GM12878 (cell line): Measurements from ENCODE around the gene KRTAP4-6. TPM values are rescaled to one million over a fixed set of nuclear protein-coding genes. Genes with fewer than 3 reads are reported as not detected.
"Not testable (repeated sequence)": the region's sequence is repeated elsewhere in the genome, so short reads cannot be mapped to it uniquely, and the experiment has no call there.

Experiments used
- ATAC-seq: fragments of 200-7000 bp; cut with Tn5 transposase; 3 replicates; pipeline ENCODE4 v1.9.1; 2020; ENCODE audit warnings: mild to moderate bottlenecking, moderate library complexity
- BruUV-seq: library from RNA; stranded (reverse); fragments of 400-500 nt; replicated peaks from 2 replicates; lab custom pipeline; 2021; lab: Mats Ljungman, UMichigan
- CTCF ChIA-PET: fragments of 300-600 bp; sonication (Branson Sonifier 250); formaldehyde crosslinking; extraction: SDS; loops from one replicate; lab custom pipeline; 2021; ENCODE audit warnings: inconsistent platforms; lab: Yijun Ruan, JAX
- POLR2A ChIA-PET: fragments of 350-600 bp; formaldehyde crosslinking; extraction: SDS; loops from one replicate; lab custom pipeline; 2021; ENCODE audit warnings: inconsistent platforms; lab: Charles Lee
- RAD21 ChIA-PET: fragments of 300-600 bp; sonication (Branson Sonifier 250); formaldehyde crosslinking; loops from one replicate; lab custom pipeline; 2023; ENCODE audit warnings: antibody characterized with exemption; ENCODE audit not compliant: unreplicated experiment; lab: Charles Lee
- SMC1A ChIA-PET: fragments of 300-600 bp; sonication (Branson Sonifier 250); formaldehyde crosslinking; loops from one replicate; lab custom pipeline; 2023; ENCODE audit not compliant: unreplicated experiment, uncharacterized antibody; lab: Charles Lee
- DNase-seq: peaks from one replicate; pipeline ENCODE4 v3.0.0-alpha.2; 2011; ENCODE audit warnings: low read depth, low spot score
- FAIRE-seq: peaks from 3 replicates; lab custom pipeline; 2011; peaks lifted over from hg19 to GRCh38; lab: Jason Lieb, UNC
- H2AFZ ChIP-seq: 2 replicates; pipeline ENCODE4 v1.6.0; 2011; ENCODE audit warnings: low read depth, low read length, control low read depth; ENCODE audit not compliant: control insufficient read depth
- H3K27ac ChIP-seq: 2 replicates; pipeline ENCODE4 v1.5.1; 2011; ENCODE audit warnings: control low read depth; ENCODE audit not compliant: control insufficient read depth, insufficient read depth
- H3K27me3 ChIP-seq, 2 experiments: replicated peaks in 1 of 2; 2 replicates each; pipeline versions ENCODE4 v1.6.0 to v1.6.1; 2011; ENCODE audit warnings: low read length in 1 of 2; ENCODE audit not compliant: control insufficient read depth in 2 of 2, insufficient read depth in 2 of 2
- H3K36me3 ChIP-seq, 2 experiments: 2 replicates each; pipeline ENCODE4 v1.5.1; 2011; ENCODE audit warnings: low read length in 1 of 2; ENCODE audit not compliant: control insufficient read depth in 2 of 2, insufficient read depth in 2 of 2
- H3K4me1 ChIP-seq: 2 replicates; pipeline ENCODE4 v1.6.1; 2011; ENCODE audit warnings: mild to moderate bottlenecking, low read length, moderate library complexity, mixed read lengths; ENCODE audit not compliant: control insufficient read depth, insufficient read depth
- H3K4me2 ChIP-seq: 2 replicates; pipeline ENCODE4 v1.6.0; 2011; ENCODE audit warnings: control low read depth; ENCODE audit not compliant: control insufficient read depth, insufficient read depth
- H3K4me3 ChIP-seq: fragments of 200-600 bp; sonication (generic); 2 replicates; pipeline ENCODE4 v1.5.1; 2016
- H3K79me2 ChIP-seq: 2 replicates; pipeline ENCODE4 v1.6.0; 2011; ENCODE audit warnings: low read length; ENCODE audit not compliant: control insufficient read depth, insufficient read depth
- H3K9ac ChIP-seq: 2 replicates; pipeline ENCODE4 v1.8.0; 2011; ENCODE audit warnings: low read length, control low read depth, mixed read lengths; ENCODE audit not compliant: control insufficient read depth, insufficient read depth
- H3K9me3 ChIP-seq: replicated peaks from 3 replicates; pipeline ENCODE4 v1.5.1; 2011; ENCODE audit warnings: mild to moderate bottlenecking, low read length; ENCODE audit not compliant: control insufficient read depth, insufficient read depth
- H4K20me1 ChIP-seq: 2 replicates; pipeline ENCODE4 v1.6.0; 2011; ENCODE audit not compliant: control insufficient read depth, insufficient read depth
- ATF3 ChIP-seq: IDR thresholded peaks from 2 replicates; pipeline ENCODE4 v1.6.1; 2011; ENCODE audit warnings: low read depth, mild to moderate bottlenecking, low read length, moderate library complexity, borderline replicate concordance; ENCODE audit errors: extremely low read depth
- BCL3 ChIP-seq: IDR thresholded peaks from 2 replicates; pipeline ENCODE4 v1.6.1; 2011; ENCODE audit warnings: borderline replicate concordance, low read depth, mild to moderate bottlenecking, moderate library complexity, low read length; ENCODE audit not compliant: insufficient read depth, poor library complexity, severe bottlenecking
- CHD4 ChIP-seq: fragments of 200-600 bp; sonication (generic); IDR thresholded peaks from 2 replicates; pipeline ENCODE4 v1.6.1; 2016; ENCODE audit warnings: mild to moderate bottlenecking
- EED ChIP-seq: sonication (generic); IDR thresholded peaks from 2 replicates; pipeline ENCODE4 v1.6.1; 2016; ENCODE audit warnings: antibody characterized with exemption, low read depth
- EGR1 ChIP-seq, 2 experiments: IDR thresholded peaks; 1 replicate in 1 of 2; 2 replicates in 1 of 2; pipeline ENCODE4 v1.6.1; 2011 to 2012; ENCODE audit warnings: low read depth in 2 of 2, low read length in 2 of 2, borderline replicate concordance in 1 of 2, mild to moderate bottlenecking in 1 of 2, moderate library complexity in 1 of 2
- IKZF1 ChIP-seq: fragments of 450-650 bp; conservative IDR thresholded peaks from 2 replicates; pipeline ENCODE4 v1.6.1; 2017; ENCODE audit warnings: antibody characterized with exemption, mild to moderate bottlenecking
- IRF4 ChIP-seq: IDR thresholded peaks from 2 replicates; pipeline ENCODE4 v1.6.1; 2011; ENCODE audit warnings: low read depth, low read length
- PKNOX1 ChIP-seq: fragments of 450-650 bp; IDR thresholded peaks from 2 replicates; pipeline ENCODE4 v1.6.1; 2016; ENCODE audit warnings: mild to moderate bottlenecking
- RBBP5 ChIP-seq: fragments of 200-600 bp; sonication (generic); conservative IDR thresholded peaks from 2 replicates; pipeline ENCODE4 v1.6.1; 2016
- RCOR1 ChIP-seq: conservative IDR thresholded peaks from 2 replicates; pipeline ENCODE4 v1.6.1; 2012; ENCODE audit warnings: low read depth, low read length, improper control_type of control experiment
- SMC3 ChIP-seq: IDR thresholded peaks from 2 replicates; pipeline ENCODE4 v1.6.1; 2011; ENCODE audit warnings: low read length, improper control_type of control experiment, borderline replicate concordance
- SRF ChIP-seq, 2 experiments: IDR thresholded peaks; 2 replicates each; pipeline ENCODE4 v1.6.1; 2011; ENCODE audit warnings: low read depth in 2 of 2, low read length in 2 of 2, mild to moderate bottlenecking in 1 of 2, moderate library complexity in 1 of 2
- ZNF217 ChIP-seq: fragments of 450-650 bp; IDR thresholded peaks from 2 replicates; pipeline ENCODE4 v1.6.1; 2017; ENCODE audit warnings: antibody characterized with exemption, mild to moderate bottlenecking
- ZNF24 ChIP-seq: fragments of 450-650 bp; IDR thresholded peaks from 2 replicates; pipeline ENCODE4 v1.6.1; 2017; ENCODE audit warnings: antibody characterized with exemption, mild to moderate bottlenecking
- WGBS: methylation state at CpG from one replicate; pipeline ENCODE4 v1.1.6; 2016; ENCODE audit warnings: low lambda C conversion rate; ENCODE audit not compliant: insufficient replicate concordance, insufficient coverage; ENCODE audit errors: missing lambda C conversion rate; 5-methylcytosine and 5-hydroxymethylcytosine counted together
- in situ Hi-C: fragments of 300-500 bp; cut with MboI; formaldehyde crosslinking; loops from 9 replicates; pipeline ENCODE4 v1.14.3; 2018; ENCODE audit warnings: mixed read lengths
- intact Hi-C: fragments of 100-400 bp; cut with micrococcal nuclease; formaldehyde crosslinking; loops from one replicate; pipeline ENCODE4 v1.14.2; 2022; ENCODE audit not compliant: unreplicated experiment
- polyA plus RNA-seq, 11 experiments: library from polyadenylated mRNA; depleted of rRNA in 4 of 11; unstranded in 6 of 11; stranded (reverse) in 5 of 11; fragments of >200 nt; fragmentation: Nextera tagmentation in 4 of 11; fragmentation: Illumina TruSeq in 1 of 11; extraction: Ambion mirVana in 4 of 11; extraction: Trizol in 1 of 11; gene quantifications; 1 replicate in 1 of 11; 2 replicates in 10 of 11; pipeline versions ENCODE4 v1.2.1 to v1.2.3, GENCODE V29; 2011 to 2016; ENCODE audit warnings: inconsistent platforms in 2 of 11, missing spikeins in 2 of 11, low read depth in 1 of 11
- total RNA-seq, 4 experiments: library from RNA; depleted of rRNA in 3 of 4; stranded (reverse); fragments of >200 nt in 3 of 4; fragmentation: Illumina TruSeq in 1 of 4; extraction: Trizol in 1 of 4; gene quantifications; 2 replicates each; pipeline versions ENCODE4 v1.2.1 to v1.2.3, GENCODE V29; 2013 to 2021

Gene KRTAP4-6
- total and polyA plus RNA-seq, 10 of the 15 experiments (the other 5 are each of a cell fraction or from before 2014, with no cell fraction given), result not detected

GRCh38 chr17:41119696-41120690 lies 20.4 kb downstream of the KRTAP4-6 start:
- H3K4me2 ChIP-seq, SMC1A ChIA-PET, FAIRE-seq, H3K4me3 ChIP-seq, H3K27me3 ChIP-seq, H3K9ac ChIP-seq, H4K20me1 ChIP-seq, CTCF ChIA-PET, DNase-seq, RAD21 ChIA-PET, POLR2A ChIA-PET, intact Hi-C loops, H3K4me1 ChIP-seq, in situ Hi-C loops, H2AFZ ChIP-seq, BruUV-seq, H3K27ac ChIP-seq, ATAC-seq, H3K79me2 ChIP-seq, H3K9me3 ChIP-seq, H3K36me3 ChIP-seq: not testable (repeated sequence)
- WGBS, result 4% methylated on average over 11 of the region's 11 CpGs

GRCh38 chr17:41118721-41119120 lies 21.6 kb downstream of the KRTAP4-6 start:
- CTCF ChIA-PET, result no interaction called here
- TF ChIP-seq SMC3 (no peak), IRF4 (no peak), SRF (IDR thresholded peaks at IDR 0.05; ENCODE audit: low read depth in 2 of 2, low read length in 2 of 2) (no peak), CHD4 (no peak), RCOR1 (no peak), ZNF24 (no peak), ATF3 (no peak), EED (no peak), EGR1 (IDR thresholded peaks at IDR 0.05; ENCODE audit: borderline replicate concordance in 1 of 2, low read depth in 2 of 2, low read length in 2 of 2) (no peak), ZNF217 (no peak), PKNOX1 (no peak), BCL3 (no peak), RBBP5 (no peak), IKZF1 (no peak)
- Histone ChIP-seq H3K27me3 (no peaks in the 10 kb centered on the region), H3K4me3 (no peak overlapping the region), H2AFZ (no peak overlapping the region), H3K9me3 (no peaks in the 10 kb centered on the region), H4K20me1 (no peaks in the 10 kb centered on the region), H3K27ac (no peak overlapping the region), H3K4me1 (no peaks in the 10 kb centered on the region), H3K36me3 (no peaks in the 10 kb centered on the region), H3K79me2 (no peaks in the 10 kb centered on the region), H3K4me2 (no peak overlapping the region), H3K9ac (no peak overlapping the region)
- 22% methylated on average over 4 of the region's 4 CpGs for whole genome bisulfite sequencing
- POLR2A ChIA-PET, result no interaction called here
- DNase-seq, result no peak
- RAD21 ChIA-PET, result no interaction called here
- intact Hi-C loops, result no loop called here
- SMC1A ChIA-PET, result no interaction called here
- ATAC-seq, result no peak
- no peak for FAIRE-seq
- no TSS peak for BruUV-seq
- in situ Hi-C loops, result no loop called here
